Tibial nerve (tissue), 3 donors: Measurements from ENCODE around the gene ARMCX6.
A peak's percentile ranks its signal among the peaks of the same experiment; 100 is the strongest.

Experiments
- POLR2A ChIP-seq, 2 donors: fragments of 450-650 bp; IDR thresholded peaks; one replicate each; pipeline ENCODE4 v1.6.1; 2017; ENCODE audit warnings: antibody characterized with exemption in 2 of 2, mild to moderate bottlenecking in 2 of 2, moderate library complexity in 2 of 2
- TF ChIP-seq, protein P1 (sequence below), 5 experiments: fragments of 200-600 bp in 3 of 5; fragments of 450-650 bp in 2 of 5; sonication (generic) in 3 of 5; IDR thresholded peaks; one replicate each; pipeline ENCODE4 v1.5.1; 2016 to 2019; ENCODE audit warnings: antibody characterized with exemption in 5 of 5, mild to moderate bottlenecking in 3 of 5, moderate library complexity in 2 of 5

DNA sequence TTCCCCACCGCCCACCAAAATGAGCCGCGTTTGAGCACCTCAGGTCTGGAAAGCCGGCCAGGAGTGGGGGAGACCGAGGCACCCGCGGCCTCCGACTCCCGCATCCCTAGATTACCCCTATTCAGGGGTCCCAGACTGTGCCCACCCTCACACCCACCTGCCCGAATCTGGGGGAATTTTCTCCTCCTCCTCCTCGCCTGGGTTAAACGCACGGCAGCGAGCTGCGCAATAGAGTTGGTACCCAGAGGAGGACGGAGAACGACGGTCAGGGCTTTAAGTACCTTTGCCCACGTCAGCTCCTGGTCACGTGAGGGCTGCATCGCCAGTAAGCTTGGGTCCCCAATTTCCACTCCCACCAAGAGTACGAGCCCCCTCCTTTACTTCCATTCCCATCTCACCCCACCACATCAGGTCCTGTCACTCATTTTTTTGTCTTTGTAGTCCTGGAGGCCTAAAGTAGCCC lies 41.8 kb upstream of the ARMCX6 start, which contains the start of gene ARMCX2:
- TF ChIP-seq, protein P1, sequence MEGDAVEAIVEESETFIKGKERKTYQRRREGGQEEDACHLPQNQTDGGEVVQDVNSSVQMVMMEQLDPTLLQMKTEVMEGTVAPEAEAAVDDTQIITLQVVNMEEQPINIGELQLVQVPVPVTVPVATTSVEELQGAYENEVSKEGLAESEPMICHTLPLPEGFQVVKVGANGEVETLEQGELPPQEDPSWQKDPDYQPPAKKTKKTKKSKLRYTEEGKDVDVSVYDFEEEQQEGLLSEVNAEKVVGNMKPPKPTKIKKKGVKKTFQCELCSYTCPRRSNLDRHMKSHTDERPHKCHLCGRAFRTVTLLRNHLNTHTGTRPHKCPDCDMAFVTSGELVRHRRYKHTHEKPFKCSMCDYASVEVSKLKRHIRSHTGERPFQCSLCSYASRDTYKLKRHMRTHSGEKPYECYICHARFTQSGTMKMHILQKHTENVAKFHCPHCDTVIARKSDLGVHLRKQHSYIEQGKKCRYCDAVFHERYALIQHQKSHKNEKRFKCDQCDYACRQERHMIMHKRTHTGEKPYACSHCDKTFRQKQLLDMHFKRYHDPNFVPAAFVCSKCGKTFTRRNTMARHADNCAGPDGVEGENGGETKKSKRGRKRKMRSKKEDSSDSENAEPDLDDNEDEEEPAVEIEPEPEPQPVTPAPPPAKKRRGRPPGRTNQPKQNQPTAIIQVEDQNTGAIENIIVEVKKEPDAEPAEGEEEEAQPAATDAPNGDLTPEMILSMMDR (IDR thresholded peaks at IDR 0.05): no peak
- peak; percentile 61 to 73 for TF ChIP-seq POLR2A (IDR thresholded peaks at IDR 0.05)
